ENCODE data around the gene TARS2.

GRCh38 chr1:150511985-150512660, 24.9 kb downstream of the TARS2 start:
- TF ChIP-seq, protein P1, sequence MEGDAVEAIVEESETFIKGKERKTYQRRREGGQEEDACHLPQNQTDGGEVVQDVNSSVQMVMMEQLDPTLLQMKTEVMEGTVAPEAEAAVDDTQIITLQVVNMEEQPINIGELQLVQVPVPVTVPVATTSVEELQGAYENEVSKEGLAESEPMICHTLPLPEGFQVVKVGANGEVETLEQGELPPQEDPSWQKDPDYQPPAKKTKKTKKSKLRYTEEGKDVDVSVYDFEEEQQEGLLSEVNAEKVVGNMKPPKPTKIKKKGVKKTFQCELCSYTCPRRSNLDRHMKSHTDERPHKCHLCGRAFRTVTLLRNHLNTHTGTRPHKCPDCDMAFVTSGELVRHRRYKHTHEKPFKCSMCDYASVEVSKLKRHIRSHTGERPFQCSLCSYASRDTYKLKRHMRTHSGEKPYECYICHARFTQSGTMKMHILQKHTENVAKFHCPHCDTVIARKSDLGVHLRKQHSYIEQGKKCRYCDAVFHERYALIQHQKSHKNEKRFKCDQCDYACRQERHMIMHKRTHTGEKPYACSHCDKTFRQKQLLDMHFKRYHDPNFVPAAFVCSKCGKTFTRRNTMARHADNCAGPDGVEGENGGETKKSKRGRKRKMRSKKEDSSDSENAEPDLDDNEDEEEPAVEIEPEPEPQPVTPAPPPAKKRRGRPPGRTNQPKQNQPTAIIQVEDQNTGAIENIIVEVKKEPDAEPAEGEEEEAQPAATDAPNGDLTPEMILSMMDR (IDR thresholded peaks at IDR 0.05) = no peak
- no peak for TF ChIP-seq EZH2 (IDR thresholded peaks at IDR 0.05)

Measured in neural progenitor cell (in vitro differentiated cells).